Lower leg skin (tissue), 4 donors: ENCODE results near the gene CCDC38. TPM values are rescaled to one million over a fixed set of nuclear protein-coding genes. Genes with fewer than 3 reads are reported as not detected.

Source experiments
- DNase-seq, 2 donors: peaks; one replicate each; pipeline ENCODE4 v3.0.0-alpha.2; 2019; ENCODE audit warnings: low spot score in 2 of 2
- H3K4me3 ChIP-seq: fragments of 200-600 bp; sonication (generic); 2 replicates; pipeline ENCODE4 v1.5.1; 2017; ENCODE audit warnings: mild to moderate bottlenecking, low read depth; ENCODE audit not compliant: poor library complexity, severe bottlenecking
- POLR2A ChIP-seq, 2 donors: fragments of 450-650 bp; IDR thresholded peaks; one replicate each; pipeline ENCODE4 v1.6.1; 2016 to 2017; ENCODE audit warnings: antibody characterized with exemption in 2 of 2, mild to moderate bottlenecking in 1 of 2, moderate library complexity in 1 of 2
- WGBS, 2 donors: methylation state at CpG; one replicate each; pipeline ENCODE4 v1.1.5; 2018; 5-methylcytosine and 5-hydroxymethylcytosine counted together
- intact Hi-C: fragments of 100-400 bp; cut with DNase I; formaldehyde crosslinking; loops from one replicate; pipeline ENCODE4 v1.15.0; 2023; ENCODE audit warnings: low total_unique reads
- total RNA-seq, 4 donors: library from RNA; depleted of rRNA; stranded (reverse); fragments of >200 nt; gene quantifications; one replicate each; pipeline ENCODE4 v1.1.0, GENCODE V29; 2016
- TF ChIP-seq, protein P1 (sequence below), 3 donors: fragments of 450-650 bp; IDR thresholded peaks; one replicate each; pipeline ENCODE4 v1.5.1; 2016; ENCODE audit warnings: antibody characterized with exemption in 3 of 3, mild to moderate bottlenecking in 3 of 3, moderate library complexity in 2 of 3

CCDC38 gene
- total RNA-seq, 4 donors from 2014 or later, result 0.06 TPM; not detected in 3

DNA sequence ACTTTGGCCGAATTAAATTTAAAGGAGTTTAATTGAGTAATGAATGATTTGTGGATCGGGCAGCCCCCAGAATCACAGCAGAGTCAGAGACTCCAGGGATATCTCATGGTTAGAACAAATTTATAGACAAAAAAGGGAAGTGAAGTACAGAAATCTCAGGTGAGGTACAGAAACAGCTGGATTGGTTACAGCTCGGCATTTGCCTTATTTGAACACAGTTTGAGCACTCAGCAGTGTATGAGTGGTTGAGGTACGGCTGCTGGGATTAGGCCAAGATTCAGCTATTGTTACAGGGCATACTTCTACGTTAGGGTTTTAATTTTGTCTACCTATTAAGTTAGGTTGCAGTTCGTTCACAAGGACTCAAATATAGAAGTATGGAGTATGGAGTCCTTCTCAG is 23.3 kb downstream of the CCDC38 start:
- intact Hi-C loops, result no loop called here
- WGBS, 2 donors, result 82 to 85% methylated on average over 6 of the region's 6 CpGs
- no peak for DNase-seq

DNA sequence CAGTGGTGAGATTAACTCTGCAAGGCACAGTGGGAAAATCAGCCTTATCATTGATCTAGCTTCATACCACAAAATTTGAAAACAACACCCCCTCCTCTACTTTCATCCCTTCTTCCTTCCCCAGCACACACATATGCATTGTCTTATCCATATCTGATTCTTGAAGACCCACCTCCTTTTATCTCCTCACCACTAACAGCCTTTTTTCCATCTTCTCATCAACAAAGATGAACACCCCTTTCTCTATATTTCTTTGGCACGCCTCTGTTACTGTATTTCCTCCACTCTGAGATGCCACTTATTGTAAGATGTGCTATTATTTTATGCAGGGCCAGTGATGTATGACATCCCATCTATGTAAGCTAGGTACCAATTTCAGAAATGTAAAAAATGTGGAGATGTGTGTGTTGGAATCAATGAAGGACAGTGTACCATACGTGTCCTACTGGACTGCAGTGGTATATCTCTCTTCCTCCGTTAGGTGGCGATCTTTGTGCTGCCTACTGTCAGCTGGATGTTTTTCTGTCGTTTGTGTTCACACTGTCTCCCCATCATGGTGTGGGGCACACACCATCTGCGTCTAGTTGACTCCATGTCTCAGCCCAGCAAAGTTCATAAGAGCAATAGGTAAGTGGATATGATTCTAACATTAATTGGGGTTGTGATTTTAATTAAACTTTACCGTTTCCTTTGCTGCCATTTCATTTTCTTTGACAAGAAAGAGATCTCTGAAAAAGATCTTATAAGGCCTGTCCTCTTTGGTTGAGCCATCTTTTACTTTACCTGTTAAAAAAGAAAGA is 24.0 kb downstream of the CCDC38 start:
- no peak overlapping the region for H3K4me3 ChIP-seq
- WGBS, 2 donors, result 24 to 25% methylated on average over 7 of the region's 7 CpGs
- intact Hi-C loops, result no loop called here
- DNase-seq, result peak in 1 of 2 donors; percentile 33
- TF ChIP-seq, protein P1, sequence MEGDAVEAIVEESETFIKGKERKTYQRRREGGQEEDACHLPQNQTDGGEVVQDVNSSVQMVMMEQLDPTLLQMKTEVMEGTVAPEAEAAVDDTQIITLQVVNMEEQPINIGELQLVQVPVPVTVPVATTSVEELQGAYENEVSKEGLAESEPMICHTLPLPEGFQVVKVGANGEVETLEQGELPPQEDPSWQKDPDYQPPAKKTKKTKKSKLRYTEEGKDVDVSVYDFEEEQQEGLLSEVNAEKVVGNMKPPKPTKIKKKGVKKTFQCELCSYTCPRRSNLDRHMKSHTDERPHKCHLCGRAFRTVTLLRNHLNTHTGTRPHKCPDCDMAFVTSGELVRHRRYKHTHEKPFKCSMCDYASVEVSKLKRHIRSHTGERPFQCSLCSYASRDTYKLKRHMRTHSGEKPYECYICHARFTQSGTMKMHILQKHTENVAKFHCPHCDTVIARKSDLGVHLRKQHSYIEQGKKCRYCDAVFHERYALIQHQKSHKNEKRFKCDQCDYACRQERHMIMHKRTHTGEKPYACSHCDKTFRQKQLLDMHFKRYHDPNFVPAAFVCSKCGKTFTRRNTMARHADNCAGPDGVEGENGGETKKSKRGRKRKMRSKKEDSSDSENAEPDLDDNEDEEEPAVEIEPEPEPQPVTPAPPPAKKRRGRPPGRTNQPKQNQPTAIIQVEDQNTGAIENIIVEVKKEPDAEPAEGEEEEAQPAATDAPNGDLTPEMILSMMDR (IDR thresholded peaks at IDR 0.05), result peak in 1 of 3 donors; percentile 23
- no peak for TF ChIP-seq POLR2A (IDR thresholded peaks at IDR 0.05)

More for the DNA sequence above, 23.3 kb downstream of the CCDC38 start:
- TF ChIP-seq, protein P1 (IDR thresholded peaks at IDR 0.05), result no peak
- TF ChIP-seq POLR2A (IDR thresholded peaks at IDR 0.05), result no peak
- H3K4me3 ChIP-seq, result no peak overlapping the region

DNA sequence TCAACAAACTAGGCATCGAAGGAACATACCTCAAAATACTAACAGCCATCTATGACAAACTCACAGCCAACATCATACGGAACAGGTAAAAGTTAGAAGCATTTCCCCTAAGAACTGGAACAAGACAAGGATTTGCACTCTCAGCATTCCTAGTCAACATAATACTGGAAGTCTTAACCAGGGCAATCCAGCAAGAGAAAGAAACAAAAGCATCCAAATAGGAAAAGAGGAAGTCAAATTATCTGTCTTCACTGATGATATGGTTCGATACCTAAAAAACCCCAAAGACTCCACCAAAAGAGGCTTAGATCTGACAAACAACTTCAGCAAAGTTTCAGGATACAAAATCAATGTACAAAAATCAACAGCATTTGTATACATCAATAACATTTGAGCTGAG is 32.5 kb downstream of the CCDC38 start:
- DNase-seq, result no peak
- no peak for TF ChIP-seq POLR2A (IDR thresholded peaks at IDR 0.05)
- TF ChIP-seq, protein P1 (IDR thresholded peaks at IDR 0.05), result no peak
- whole genome bisulfite sequencing, 2 donors, result 92 to 95% methylated on average over 3 of the region's 3 CpGs
- H3K4me3 ChIP-seq, result no peak overlapping the region
- intact Hi-C loops, result no loop called here

DNA sequence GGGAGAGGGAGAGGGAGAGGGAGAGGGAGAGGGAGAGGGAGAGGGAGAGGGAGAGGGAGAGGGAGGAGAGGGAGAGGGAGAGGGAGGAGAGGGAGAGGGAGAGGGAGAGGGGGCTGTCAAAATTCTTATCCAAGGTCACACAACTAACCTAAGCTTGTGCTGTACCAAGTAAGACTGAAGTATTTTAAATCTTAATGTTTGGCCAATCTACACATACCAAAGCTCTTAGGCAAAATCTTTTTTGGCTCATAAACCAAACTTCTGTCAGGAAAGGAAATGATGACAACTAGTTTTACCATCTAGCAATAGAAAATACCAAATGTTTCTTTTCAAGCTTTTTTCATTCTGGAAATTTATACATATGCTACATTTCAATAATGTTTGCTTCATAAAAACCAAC is 33.8 kb downstream of the CCDC38 start:
- no peak overlapping the region for H3K4me3 ChIP-seq
- DNase-seq, result no peak
- TF ChIP-seq, protein P1 (IDR thresholded peaks at IDR 0.05), result no peak
- no peak for TF ChIP-seq POLR2A (IDR thresholded peaks at IDR 0.05)
- intact Hi-C loops, result no loop called here

DNA sequence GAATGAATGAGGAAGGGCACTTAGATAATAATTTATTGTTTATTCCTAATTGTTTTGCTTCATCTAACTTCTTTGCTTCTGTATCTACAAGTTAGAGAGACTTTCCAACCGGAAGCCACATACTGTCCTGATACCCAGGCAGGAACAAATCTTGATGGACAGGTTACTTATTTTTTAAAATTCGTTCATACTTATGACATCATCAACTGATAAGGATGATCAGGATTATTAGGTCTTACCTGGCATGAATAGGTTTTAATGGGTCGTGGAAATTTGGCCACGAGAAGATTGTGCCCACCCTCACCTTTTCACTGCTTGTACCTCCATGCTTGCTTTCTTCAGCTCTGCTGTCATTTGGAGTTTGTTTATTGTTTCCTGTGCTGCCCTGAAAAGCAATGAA is 44.3 kb downstream of the CCDC38 start:
- intact Hi-C loops, result no loop called here
- no peak overlapping the region for H3K4me3 ChIP-seq
- WGBS, 2 donors, result 63 to 70% methylated on average over 4 of the region's 4 CpGs
- TF ChIP-seq POLR2A (IDR thresholded peaks at IDR 0.05), result no peak
- TF ChIP-seq, protein P1 (IDR thresholded peaks at IDR 0.05), result no peak
- no peak for DNase-seq

DNA sequence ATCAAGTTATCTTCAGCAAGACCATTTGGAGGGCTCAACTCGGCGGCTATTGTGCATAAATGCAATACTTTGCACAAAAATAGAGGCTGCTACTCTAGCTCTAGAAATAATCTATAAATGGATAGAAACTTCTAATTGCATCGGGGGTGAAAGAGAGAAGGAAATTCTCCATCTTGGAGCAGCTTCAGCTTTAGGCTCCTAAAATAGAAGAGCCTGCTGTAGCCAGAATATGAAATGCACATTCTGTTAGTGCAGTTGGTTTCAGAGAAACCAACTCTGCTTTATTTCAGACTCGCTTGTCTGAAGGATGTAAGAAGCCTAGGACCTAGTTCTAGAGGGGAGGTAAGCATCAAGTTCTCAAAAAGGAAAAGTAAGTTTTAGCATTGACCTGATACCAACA is 45.6 kb downstream of the CCDC38 start:
- 95% methylated on average over 4 of the region's 4 CpGs for WGBS, 2 donors
- intact Hi-C loops, result no loop called here
- H3K4me3 ChIP-seq, result no peak overlapping the region
- no peak for DNase-seq
- TF ChIP-seq, protein P1 (IDR thresholded peaks at IDR 0.05), result no peak
- no peak for TF ChIP-seq POLR2A (IDR thresholded peaks at IDR 0.05)
